Endometrial microvascular endothelial cells (primary cell): Measurements from ENCODE around the gene SLC1A2. TPM values are rescaled to one million over a fixed set of nuclear protein-coding genes. Genes with fewer than 3 reads are reported as not detected.

Experiments
- in situ Hi-C: cut with HindIII; loops from 2 replicates; pipeline ENCODE4 v1.10.0; 2017; ENCODE audit warnings: low sequenced_read_pairs, low pct_unique_long_range_greater_than_20kb; ENCODE audit errors: inconsistent ontology term
- total RNA-seq: library from RNA; depleted of rRNA; stranded (reverse); fragments of >200 nt; gene quantifications from one replicate; pipeline ENCODE4 v1.2.3, GENCODE V29; 2015; ENCODE audit errors: inconsistent ontology term

Gene SLC1A2
- total RNA-seq = not detected

DNA sequence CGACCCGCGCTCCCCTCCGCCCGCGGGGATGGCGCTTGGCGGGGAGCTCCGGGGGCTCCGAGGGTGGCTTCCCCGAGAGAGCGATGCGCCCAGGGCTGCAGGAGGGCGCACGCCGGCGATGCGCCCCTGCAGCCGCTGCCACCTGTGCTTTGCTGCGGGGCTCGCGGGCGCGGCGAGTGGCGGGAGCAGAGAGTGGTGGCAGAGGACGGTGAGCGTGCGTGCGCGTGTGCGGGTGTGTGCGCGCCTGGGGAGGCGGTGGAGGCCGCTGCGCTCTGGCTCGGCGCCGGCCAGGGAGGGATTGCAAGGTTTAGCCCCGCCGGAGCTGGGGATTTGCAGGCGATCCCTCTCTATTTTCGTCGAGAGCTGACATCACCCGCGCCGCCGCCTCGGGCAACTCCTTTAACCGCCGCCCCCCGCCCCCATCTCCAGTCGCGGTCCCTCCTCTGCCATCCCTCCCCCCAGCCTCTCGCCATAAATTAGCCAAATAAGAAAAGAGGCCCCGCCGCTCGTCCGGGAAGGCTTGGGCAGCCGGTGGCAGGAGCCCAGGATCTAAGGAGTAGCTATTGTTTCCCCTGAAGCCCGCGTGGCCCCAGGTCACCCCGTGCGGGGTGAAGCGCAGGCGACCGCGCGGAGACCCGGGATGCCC, at the start of gene SLC1A2:
SLC1A2 (minus strand) TSS at position 375 of the 646 bp plus-strand sequence. CDS start 592 bp downstream, outside the sequence.
- in situ Hi-C loops = no loop called here

- in situ Hi-C loops = no loop called here
These were observed 46.7 kb upstream of the SLC1A2 start for GRCh38 chr11:35466058-35466457.

DNA sequence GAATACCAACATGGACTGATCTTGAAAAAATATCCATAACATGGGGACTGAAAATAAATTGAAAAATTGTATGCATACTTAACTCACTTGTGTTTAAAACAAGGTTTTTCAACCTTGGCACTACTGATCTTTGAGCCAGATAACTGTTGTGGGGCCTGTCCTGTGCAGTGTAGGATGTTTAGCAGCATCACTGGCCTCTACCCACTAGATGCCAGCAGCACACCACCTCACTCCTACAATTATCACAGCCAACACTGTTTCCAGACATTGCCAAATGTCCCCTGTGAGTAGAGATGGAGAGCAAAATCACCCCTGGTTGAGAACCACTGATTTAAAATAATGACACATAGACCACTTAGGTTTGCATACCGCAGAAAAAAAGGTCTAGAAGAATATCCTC, 45.0 kb upstream of the SLC1A2 start:
- in situ Hi-C loops = no loop called here

DNA sequence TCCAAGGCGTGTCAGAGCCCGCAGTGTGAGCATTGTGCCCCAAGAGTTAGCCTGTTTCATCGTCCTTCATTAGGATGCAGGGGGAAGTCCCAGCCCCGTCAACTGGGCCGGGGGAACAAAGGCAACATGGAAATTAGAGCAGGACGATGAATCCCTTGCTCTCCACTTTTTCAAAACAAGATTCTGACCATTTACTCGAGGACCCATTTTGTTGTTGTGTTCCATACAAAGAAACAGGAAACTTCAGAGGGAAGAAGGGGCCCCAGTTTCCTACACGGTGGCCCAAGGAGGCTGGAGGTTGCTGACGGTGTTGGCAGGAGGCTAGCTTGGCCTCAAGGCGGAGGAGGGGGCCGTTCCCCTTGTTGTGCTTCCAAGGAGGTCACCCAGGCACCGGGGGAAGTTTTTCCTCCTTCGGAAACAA, 44.0 kb upstream of the SLC1A2 start:
- in situ Hi-C loops = no loop called here

DNA sequence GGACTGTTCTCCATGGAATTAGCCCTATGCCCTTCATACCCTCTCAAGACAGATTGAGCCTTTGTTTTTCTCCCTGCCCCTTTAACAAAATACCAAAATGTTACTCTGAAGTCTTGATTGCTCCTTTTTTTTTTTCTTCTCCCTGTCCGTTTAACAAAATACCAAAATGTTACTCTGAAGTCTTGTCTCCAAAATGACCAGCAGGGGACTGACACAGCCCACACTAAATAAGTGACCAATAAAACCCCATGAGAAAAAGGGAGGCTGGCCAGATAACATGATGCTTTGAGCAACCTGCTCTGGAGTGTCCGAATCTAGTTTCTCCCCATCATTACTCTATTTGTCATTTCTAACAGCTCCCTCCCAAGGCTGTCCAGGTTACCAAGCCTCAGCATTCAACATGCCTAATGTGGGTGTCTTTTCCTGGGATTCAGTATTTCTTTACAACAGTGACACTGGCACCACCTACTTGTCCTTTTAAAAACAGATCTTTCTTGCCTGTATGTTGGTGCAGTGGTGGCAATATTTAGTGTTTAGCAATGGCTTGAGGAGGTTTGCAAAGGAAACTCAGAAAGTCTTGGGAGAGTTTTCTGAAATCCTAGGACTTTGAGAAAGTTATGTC, 42.7 kb upstream of the SLC1A2 start:
- in situ Hi-C loops = no loop called here

DNA sequence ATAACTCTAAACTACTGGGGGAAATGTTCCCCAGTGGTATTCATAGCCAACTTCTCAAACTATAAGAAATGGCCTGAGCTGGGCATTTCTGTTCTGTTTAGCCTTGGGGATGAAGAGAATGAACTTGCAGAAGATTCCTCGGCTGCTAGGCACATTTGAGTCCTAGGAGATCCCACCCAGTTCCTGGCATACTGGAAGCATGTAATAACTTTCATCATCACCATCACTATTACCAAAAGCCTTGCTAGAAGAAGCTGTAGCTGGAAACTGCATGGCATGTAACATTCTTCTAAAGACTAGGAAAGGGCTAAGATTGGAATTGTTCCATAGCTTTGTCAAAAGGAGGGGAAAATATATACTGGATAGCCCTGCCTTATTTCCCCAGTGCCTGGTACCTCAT, 40.1 kb upstream of the SLC1A2 start:
- in situ Hi-C loops = no loop called here

- in situ Hi-C loops = no loop called here
These were observed 39.5 kb upstream of the SLC1A2 start for GRCh38 chr11:35458846-35459245.

DNA sequence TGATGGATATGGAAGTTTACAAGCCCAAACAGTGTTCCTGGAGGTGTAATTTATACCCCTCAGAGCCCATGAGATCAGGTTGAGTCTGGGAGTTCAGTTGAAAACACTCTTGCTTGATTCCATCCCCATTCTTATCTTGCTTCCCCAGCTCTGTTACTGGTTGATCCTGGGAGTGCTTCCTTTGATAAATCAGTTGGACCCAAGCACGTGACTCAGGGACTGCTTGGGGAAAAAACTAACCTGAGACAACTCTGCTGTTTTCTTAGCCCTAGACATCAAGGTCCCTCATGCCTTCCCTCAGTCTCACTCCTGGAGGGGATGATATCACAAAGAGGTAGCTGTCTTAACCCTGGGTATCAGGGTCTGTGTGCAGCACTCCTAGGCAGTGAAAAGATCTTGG, 35.0 kb upstream of the SLC1A2 start:
- in situ Hi-C loops = no loop called here

- in situ Hi-C loops = no loop called here
These were observed 17.4 kb upstream of the SLC1A2 start for GRCh38 chr11:35436581-35437250.

DNA sequence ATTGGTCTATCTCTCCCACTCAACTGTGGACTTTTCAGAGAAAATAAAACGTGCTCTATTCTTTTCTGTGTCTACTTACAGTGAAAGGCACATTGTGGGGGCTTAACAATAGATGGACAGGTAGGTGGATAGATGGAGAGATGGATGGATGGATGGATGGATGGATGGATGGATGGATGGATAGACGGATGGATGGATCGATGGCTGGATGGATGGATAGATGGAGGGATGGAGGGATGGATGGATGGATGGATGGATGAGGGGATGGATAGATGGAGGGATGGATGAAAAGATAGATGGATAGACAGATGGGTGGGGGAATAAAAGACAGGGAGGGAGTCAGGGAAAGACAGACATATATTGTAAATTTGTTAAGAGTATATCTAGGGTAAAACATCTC, 14.2 kb upstream of the SLC1A2 start:
- in situ Hi-C loops = no loop called here

- in situ Hi-C loops = no loop called here
These were observed 13.1 kb upstream of the SLC1A2 start for GRCh38 chr11:35432464-35432863.

- in situ Hi-C loops = no loop called here
These were observed 7.7 kb upstream of the SLC1A2 start for GRCh38 chr11:35427071-35427470.

GRCh38 chr11:35426351-35426750, 7.0 kb upstream of the SLC1A2 start:
- in situ Hi-C loops = no loop called here

DNA sequence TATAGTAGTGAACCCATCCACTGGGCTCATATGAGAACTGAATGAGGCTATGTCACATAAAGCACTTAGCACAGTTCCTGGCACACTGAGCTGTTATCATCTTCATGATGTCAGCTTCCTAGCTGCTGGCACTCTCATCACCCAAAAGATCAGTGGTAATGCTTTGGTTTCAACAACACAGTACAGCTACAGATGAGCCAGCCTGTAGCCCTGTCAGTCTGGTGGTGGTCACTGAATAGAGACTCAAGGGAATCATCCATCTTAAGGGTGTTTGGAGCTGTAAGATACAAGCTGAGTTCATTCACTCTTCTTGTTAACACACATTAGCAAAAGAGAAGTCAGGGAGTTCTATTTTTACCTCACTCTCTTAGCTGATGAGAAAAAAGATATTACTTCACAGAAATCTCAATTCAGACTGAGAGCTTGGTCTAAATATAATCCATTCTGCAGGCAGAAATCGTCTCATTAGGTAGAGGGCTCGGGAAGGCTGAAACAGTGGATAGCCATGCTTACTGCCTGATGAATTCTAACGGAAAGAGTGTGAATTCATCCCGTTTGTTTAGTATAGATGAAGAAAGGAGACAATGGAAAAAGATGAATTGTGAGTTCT, 6.3 kb upstream of the SLC1A2 start:
- in situ Hi-C loops = no loop called here

GRCh38 chr11:35424157-35424940, 5.0 kb upstream of the SLC1A2 start:
- in situ Hi-C loops = no loop called here

DNA sequence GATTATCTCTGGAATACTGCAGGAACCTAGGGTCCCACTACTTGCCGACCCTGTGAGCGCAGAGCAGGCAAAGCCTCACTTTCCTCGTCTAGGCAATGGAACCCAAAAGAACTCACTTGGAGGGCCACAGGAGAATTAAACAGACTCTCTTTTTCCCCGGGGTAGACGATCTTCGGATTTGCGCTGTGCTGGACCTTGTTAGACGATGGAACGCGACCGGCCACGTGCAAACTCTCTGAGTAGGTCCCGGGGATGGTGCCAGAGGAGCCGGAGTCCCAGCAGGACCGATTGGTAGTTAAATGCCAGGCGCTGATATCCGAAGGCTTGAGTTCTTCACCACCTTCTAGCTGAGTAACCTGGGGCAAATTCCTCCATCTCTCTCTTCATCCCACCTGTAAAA, 1.0 kb upstream of the SLC1A2 start:
- in situ Hi-C loops = no loop called here

DNA sequence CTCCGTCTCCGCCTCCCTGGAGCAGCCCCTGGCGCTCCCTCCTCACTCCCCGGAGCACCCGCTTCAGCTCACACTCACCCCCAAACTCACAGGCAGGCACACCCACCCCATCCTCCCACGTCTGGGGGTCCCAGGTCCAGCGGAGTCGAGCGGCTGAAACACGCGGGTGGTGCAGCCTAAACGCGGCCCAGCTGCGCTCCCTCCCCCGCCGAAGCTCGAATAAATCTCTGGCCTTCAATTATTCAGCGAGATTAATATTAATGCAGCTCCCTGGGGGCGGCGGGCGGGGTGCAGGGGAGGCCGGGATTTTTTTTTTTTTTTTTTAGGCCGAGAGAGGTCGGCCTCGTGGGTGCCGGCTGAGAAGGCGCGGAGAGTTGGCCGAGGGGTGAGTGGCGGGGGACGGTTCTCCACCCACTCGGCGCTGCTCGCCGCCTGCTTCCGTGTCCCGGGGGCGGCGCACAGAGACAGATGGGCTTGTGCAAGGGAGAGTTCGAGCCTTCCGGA, 524 bp upstream of the SLC1A2 start:
- in situ Hi-C loops = no loop called here

GRCh38 chr11:35418282-35419183, 825 bp downstream of the SLC1A2 start:
- in situ Hi-C loops = no loop called here
